ENCODE measurements around the gene ESRRG.

ESRRG gene

DNA sequence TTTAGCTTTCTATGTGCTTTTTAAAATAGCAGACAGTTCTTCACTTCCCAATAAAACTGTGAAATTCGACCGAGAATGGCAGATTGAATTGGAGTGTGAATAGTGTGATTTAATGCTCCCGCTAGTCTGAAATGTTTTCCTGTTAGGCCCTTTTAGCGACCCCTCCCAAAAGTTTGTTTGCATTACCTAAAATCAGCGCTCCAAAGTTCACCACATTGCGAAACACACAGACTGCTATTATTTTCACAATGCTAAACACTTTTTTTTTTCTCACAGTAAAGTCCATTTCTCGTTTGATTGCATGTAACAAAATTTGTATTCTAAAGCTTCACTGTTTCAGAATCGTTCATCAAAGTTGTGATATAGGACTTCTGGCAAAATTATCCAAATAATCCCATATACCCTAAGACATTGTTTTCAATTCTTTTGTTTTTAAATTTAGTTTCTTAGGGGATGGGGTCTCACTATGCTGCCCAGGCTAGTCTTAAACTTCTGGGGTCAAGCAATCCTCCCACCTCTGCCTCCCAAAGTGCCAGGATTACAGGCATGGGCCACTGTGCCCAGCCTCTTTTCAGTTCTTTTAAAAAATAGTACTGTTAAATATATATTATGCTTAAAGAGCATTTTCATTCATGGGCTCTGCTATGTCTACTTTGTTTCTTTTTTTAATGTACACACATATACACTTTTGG is 223.5 kb downstream of the ESRRG start:
- no peak for DNase-seq

DNA sequence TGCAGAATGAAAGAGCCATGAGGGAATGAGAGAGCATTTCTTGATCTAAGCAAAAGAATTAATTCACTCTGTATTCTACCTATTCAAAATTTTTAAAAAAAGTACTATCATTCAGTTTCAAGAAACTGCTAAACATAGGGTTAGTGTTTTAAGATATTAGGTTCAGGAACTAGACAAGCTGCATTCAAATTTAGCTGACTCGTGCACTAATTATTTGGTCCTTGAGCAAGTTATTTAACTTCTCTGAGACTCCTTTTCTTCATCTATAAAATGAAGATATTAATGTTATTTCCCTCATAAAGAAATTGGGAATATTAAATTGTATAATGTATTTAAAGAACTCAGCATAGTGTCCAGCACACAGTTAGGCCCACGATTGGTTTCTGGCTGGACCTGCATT is 225.0 kb downstream of the ESRRG start:
- DNase-seq = no peak

- no peak for DNase-seq
Measured at GRCh38 chr1:216485042-216485441, 238.2 kb downstream of the ESRRG start.

- no peak for DNase-seq
Measured at GRCh38 chr1:216483672-216484401, 239.4 kb downstream of the ESRRG start.

DNA sequence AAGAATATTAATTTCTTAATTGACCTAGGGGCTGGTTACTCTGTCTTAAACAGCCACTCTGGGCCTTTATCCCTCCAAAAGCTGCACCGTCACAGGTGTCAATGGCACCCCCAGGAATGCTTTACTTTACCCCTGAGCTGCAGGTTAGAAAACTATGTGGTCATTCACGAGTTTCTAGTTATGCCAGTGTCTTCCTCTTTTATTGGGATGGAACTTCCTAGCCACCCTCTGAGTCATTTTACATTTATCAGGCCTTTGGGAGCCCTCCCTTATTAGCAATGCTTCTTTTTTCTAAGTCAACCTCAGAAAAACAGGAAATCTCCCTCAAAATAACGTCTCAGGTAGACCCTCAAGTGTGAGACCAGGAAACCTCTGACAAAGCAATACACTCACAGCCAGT is 240.6 kb downstream of the ESRRG start:
- DNase-seq = no peak

GRCh38 chr1:216478238-216478637 is 245.0 kb downstream of the ESRRG start:
- DNase-seq = no peak

DNA sequence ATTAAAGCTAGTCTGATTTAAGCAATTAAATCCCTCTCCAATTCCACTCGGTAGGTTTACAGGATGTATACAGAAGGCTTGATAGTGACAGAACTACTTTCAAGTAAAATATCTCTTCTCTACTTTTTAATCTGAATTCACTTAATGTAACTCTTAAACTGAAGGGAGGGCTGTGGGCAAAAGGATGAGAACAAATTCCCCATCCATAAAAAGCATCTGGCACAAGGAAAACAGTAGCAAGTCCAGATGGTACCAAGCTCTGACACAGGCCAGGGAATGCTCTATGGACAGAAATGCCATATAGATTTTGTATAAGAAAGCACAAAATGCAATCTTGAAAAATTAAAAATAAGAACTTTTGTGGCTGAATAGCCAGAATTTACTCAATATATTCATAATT is 246.9 kb downstream of the ESRRG start:
- DNase-seq = no peak

- no peak for DNase-seq
Measured at GRCh38 chr1:216475659-216476276, 247.5 kb downstream of the ESRRG start.

- no peak for DNase-seq
Measured at GRCh38 chr1:216466162-216466801, 256.9 kb downstream of the ESRRG start.

GRCh38 chr1:216464489-216464888 is 258.7 kb downstream of the ESRRG start:
- no peak for DNase-seq

DNA sequence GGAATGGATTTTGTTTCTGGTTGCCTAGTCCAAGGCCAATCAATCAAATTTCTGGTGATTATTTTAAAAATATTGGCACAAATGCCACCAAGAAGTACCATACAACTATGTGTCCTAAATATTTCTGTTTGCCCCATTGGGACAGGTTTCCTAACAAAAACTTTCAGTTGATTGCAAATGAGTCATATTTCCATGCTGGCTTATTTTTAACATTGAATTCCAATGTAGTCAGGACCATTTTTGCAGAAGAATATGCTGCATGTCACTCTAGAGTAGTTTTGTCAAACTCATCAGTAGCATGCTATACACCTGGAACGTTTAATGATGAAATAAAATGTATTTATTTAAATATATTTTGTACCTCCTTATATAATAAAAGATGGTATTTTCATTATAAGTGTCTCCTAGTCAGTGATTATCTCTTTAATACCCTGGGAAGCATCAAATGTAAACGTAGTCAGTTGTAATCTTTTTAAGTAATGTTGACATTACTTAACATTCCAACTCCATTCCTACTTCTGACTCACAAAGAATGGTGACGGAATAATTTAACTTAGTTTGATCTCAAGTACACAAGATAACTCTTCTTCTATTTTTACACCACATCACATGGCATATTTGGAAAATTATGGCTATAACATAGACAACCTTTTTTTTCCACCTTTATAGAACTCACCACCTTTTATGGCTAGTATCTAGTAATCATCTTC is 261.0 kb downstream of the ESRRG start:
- DNase-seq = no peak

DNA sequence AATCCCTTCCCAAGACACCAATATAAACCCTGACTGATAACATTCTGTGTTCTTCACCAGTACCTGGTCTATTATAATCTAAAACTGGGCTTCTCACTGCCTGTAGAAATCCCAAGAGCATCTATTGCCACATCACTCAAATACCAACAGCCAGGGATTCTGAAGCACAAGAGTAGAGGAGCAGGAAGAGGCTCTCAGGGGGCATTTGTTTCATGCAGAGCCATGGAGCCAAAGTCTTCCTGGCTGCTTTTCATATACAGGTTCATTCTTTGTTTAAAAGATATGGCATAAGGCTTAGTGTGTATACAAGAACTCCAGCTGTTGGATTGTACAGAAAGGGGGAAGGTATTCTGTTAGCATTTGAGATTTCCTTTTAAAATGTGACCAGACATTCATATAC is 261.8 kb downstream of the ESRRG start:
- DNase-seq = no peak

- no peak for DNase-seq
Measured at GRCh38 chr1:216459651-216460207, 263.5 kb downstream of the ESRRG start.

- DNase-seq = no peak
Measured at GRCh38 chr1:216458812-216459211, 264.4 kb downstream of the ESRRG start.

GRCh38 chr1:216457356-216457755 is 265.9 kb downstream of the ESRRG start:
- no peak for DNase-seq

DNA sequence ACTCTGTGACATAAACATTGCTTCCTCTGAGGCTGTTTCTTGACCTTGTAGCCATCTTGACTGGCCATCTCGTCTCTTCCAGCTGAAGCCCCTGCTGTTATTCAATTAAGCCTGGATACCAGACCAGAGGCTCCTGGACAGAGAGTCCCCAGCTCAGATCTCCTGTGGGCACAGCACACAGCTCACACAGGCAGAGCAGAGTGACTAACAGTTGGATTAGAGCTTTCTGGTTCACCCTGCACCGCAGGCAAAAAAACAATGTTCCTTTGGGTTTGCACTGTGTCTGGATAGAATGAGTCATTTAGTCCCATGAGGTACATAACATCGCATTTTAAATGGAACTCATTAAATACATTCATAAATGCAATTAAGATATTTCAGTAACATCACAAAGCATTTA is 266.5 kb downstream of the ESRRG start:
- DNase-seq = no peak

- DNase-seq = no peak
Measured at GRCh38 chr1:216453777-216454176, 269.5 kb downstream of the ESRRG start.

Data from activated CD8-positive, alpha-beta memory T cell treated with anti-CD3 and anti-CD28 coated beads for 24 hours (primary cell).